K562 (cell line): Measurements from ENCODE around the gene IL17REL. TPM values are rescaled to one million over a fixed set of nuclear protein-coding genes. Genes with fewer than 3 reads are reported as not detected.

Source experiments
- CREB3 ChIP-seq: fragments of 450-650 bp; conservative IDR thresholded peaks from 2 replicates; pipeline ENCODE4 v1.6.1; 2016; ENCODE audit warnings: missing genetic modification characterization, low read depth, mild to moderate bottlenecking, missing compliant biosample characterization, moderate library complexity
- CREB3L1 ChIP-seq: fragments of 450-650 bp; IDR thresholded peaks from 2 replicates; pipeline ENCODE4 v1.6.1; 2014; ENCODE audit warnings: low read depth, mild to moderate bottlenecking, moderate library complexity, borderline replicate concordance
- DIDO1 ChIP-seq: fragments of 450-650 bp; IDR thresholded peaks from 2 replicates; pipeline ENCODE4 v1.6.1; 2016; ENCODE audit warnings: low read depth, missing biosample characterization, missing genetic modification characterization
- DPF2 ChIP-seq: fragments of 450-650 bp; IDR thresholded peaks from 2 replicates; pipeline ENCODE4 v1.6.1; 2016
- ERF ChIP-seq: fragments of 450-650 bp; formaldehyde crosslinking; IDR thresholded peaks from 2 replicates; pipeline ENCODE4 v1.4.0; 2020; ENCODE audit warnings: mild to moderate bottlenecking, mixed read lengths
- EZH2 ChIP-seq: IDR thresholded peaks from 2 replicates; pipeline ENCODE4 v1.6.1; 2012; ENCODE audit warnings: low read depth, mild to moderate bottlenecking, inconsistent platforms, low read length, borderline replicate concordance
- FIP1L1 ChIP-seq: fragments of 200-400 bp; formaldehyde crosslinking; IDR thresholded peaks from 2 replicates; pipeline ENCODE4 v1.6.1; 2018; ENCODE audit warnings: mild to moderate bottlenecking, low read depth, low read length; ENCODE audit not compliant: poor library complexity, severe bottlenecking
- FOXK2 ChIP-seq, 2 experiments: fragments of 450-650 bp; IDR thresholded peaks in 1 of 2; conservative IDR thresholded peaks in 1 of 2; 2 replicates each; pipeline ENCODE4 v1.6.1; 2016; ENCODE audit warnings: low read depth in 2 of 2, mild to moderate bottlenecking in 1 of 2
- HDAC1 ChIP-seq, 2 experiments: fragments of 450-650 bp; IDR thresholded peaks; 2 replicates each; pipeline ENCODE4 v1.6.1; 2016 to 2017; ENCODE audit warnings: inconsistent platforms in 1 of 2, mild to moderate bottlenecking in 1 of 2, moderate library complexity in 1 of 2
- HDAC6 ChIP-seq: IDR thresholded peaks from 2 replicates; pipeline ENCODE4 v1.6.1; 2012; ENCODE audit warnings: low read depth, mild to moderate bottlenecking, control low read depth, inconsistent platforms, low read length, moderate library complexity
- HNRNPLL ChIP-seq: fragments of 200-400 bp; formaldehyde crosslinking; IDR thresholded peaks from 2 replicates; pipeline ENCODE4 v1.6.1; 2017; ENCODE audit warnings: low read length, low read depth, mild to moderate bottlenecking; ENCODE audit not compliant: poor library complexity, severe bottlenecking
- HSF4 ChIP-seq: fragments of 250-450 bp; sonication (Bioruptor Pico); IDR thresholded peaks from 2 replicates; pipeline ENCODE4 v2.1.2; 2022; ENCODE audit warnings: mild to moderate bottlenecking, moderate library complexity, borderline replicate concordance
- KAT8 ChIP-seq: fragments of 450-650 bp; IDR thresholded peaks from 2 replicates; pipeline ENCODE4 v1.6.1; 2016; ENCODE audit warnings: low read depth, mild to moderate bottlenecking
- KLF10 ChIP-seq: fragments of 250-450 bp; sonication (Bioruptor Pico); IDR thresholded peaks from 2 replicates; pipeline ENCODE4 v1.6.1; 2021; ENCODE audit warnings: matching md5 sums
- NONO ChIP-seq, 2 experiments: fragments of 200-400 bp in 1 of 2; fragments of 450-650 bp in 1 of 2; formaldehyde crosslinking in 1 of 2; IDR thresholded peaks; 2 replicates each; pipeline ENCODE4 v1.6.1; 2017; ENCODE audit warnings: low read depth in 2 of 2, mild to moderate bottlenecking in 2 of 2, moderate library complexity in 2 of 2, low read length in 1 of 2
- NR4A1 ChIP-seq, 2 experiments: fragments of 250-450 bp in 1 of 2; fragments of 450-650 bp in 1 of 2; sonication (Bioruptor Pico) in 1 of 2; IDR thresholded peaks; 2 replicates each; pipeline versions ENCODE4 v1.4.0 to v1.6.1; 2016 to 2020; ENCODE audit warnings: mild to moderate bottlenecking in 2 of 2, missing compliant biosample characterization in 1 of 2, missing genetic modification characterization in 1 of 2, moderate library complexity in 1 of 2
- PHF20 ChIP-seq: fragments of 450-650 bp; IDR thresholded peaks from 2 replicates; pipeline ENCODE4 v1.6.1; 2018; ENCODE audit not compliant: partially characterized antibody
- PRMT5 ChIP-seq: sonication (generic); formaldehyde crosslinking; IDR thresholded peaks from 2 replicates; pipeline ENCODE4 v1.5.0; 2020; ENCODE audit warnings: missing genetic modification reagents
- RBM17 ChIP-seq: fragments of 200-400 bp; formaldehyde crosslinking; IDR thresholded peaks from 2 replicates; pipeline ENCODE4 v1.6.1; 2017; ENCODE audit warnings: low read depth, mild to moderate bottlenecking, low read length, borderline replicate concordance
- SOX6 ChIP-seq: fragments of 450-650 bp; IDR thresholded peaks from 2 replicates; pipeline ENCODE4 v1.6.1; 2014; ENCODE audit warnings: mild to moderate bottlenecking
- SRSF1 ChIP-seq: fragments of 200-400 bp; formaldehyde crosslinking; IDR thresholded peaks from 2 replicates; pipeline ENCODE4 v1.6.1; 2017; ENCODE audit warnings: mild to moderate bottlenecking, low read depth, low read length, moderate library complexity
- STAG1 ChIP-seq: sonication (generic); formaldehyde crosslinking; IDR thresholded peaks from 2 replicates; pipeline ENCODE4 v1.5.0; 2020; ENCODE audit warnings: missing genetic modification reagents, borderline replicate concordance
- TAF1 ChIP-seq: IDR thresholded peaks from 2 replicates; pipeline ENCODE4 v1.6.1; 2011; ENCODE audit warnings: mild to moderate bottlenecking, low read length, moderate library complexity; ENCODE audit not compliant: insufficient read depth, control insufficient read depth, severe bottlenecking; ENCODE audit errors: extremely low read depth
- ZNF12 ChIP-seq: sonication (generic); formaldehyde crosslinking; IDR thresholded peaks from 2 replicates; pipeline ENCODE4 v1.4.0; 2020; ENCODE audit warnings: mild to moderate bottlenecking, missing genetic modification reagents
- ZNF217 ChIP-seq: sonication (generic); formaldehyde crosslinking; IDR thresholded peaks from 2 replicates; pipeline ENCODE4 v1.8.0; 2022; ENCODE audit warnings: mild to moderate bottlenecking, missing genetic modification reagents
- ZNF253 ChIP-seq: fragments of 250-450 bp; sonication (Bioruptor Pico); conservative IDR thresholded peaks from 2 replicates; pipeline ENCODE4 v1.6.1; 2021; ENCODE audit warnings: mild to moderate bottlenecking
- ZNF316 ChIP-seq: fragments of 450-650 bp; IDR thresholded peaks from 2 replicates; pipeline ENCODE4 v1.6.1; 2016
- ZNF644 ChIP-seq: fragments of 200-800 bp; sonication (Bioruptor generic); IDR thresholded peaks from 2 replicates; pipeline ENCODE4 v1.6.1; 2016; ENCODE audit warnings: low read depth, missing genetic modification characterization, missing compliant biosample characterization
- polyA plus RNA-seq, 8 experiments: library from polyadenylated mRNA; depleted of rRNA in 4 of 8; stranded (reverse) in 5 of 8; unstranded in 3 of 8; fragments of >200 nt; fragmentation: Nextera tagmentation in 2 of 8; fragmentation: Illumina TruSeq in 1 of 8; extraction: Ambion mirVana in 2 of 8; extraction: Trizol in 1 of 8; gene quantifications; 2 replicates each; pipeline versions ENCODE4 v1.2.1 to v1.2.3, GENCODE V29; 2011 to 2014; ENCODE audit warnings: inconsistent platforms in 1 of 8, missing spikeins in 1 of 8
- total RNA-seq, 7 experiments: library from RNA; depleted of rRNA in 6 of 7; stranded (reverse); fragments of >200 nt in 6 of 7; fragmentation: Illumina TruSeq in 2 of 7; extraction: Trizol in 2 of 7; gene quantifications; 2 replicates each; pipeline versions ENCODE4 v1.2.1 to v1.2.3, GENCODE V29; 2011 to 2021; ENCODE audit warnings: low replicate concordance in 1 of 7

The IL17REL gene
- total and polyA plus RNA-seq, 9 of the 15 experiments (the other 6 are each of a cell fraction or from before 2014, with no cell fraction given): 0.05 to 0.42 (median 0.11) TPM; not detected in 4

DNA sequence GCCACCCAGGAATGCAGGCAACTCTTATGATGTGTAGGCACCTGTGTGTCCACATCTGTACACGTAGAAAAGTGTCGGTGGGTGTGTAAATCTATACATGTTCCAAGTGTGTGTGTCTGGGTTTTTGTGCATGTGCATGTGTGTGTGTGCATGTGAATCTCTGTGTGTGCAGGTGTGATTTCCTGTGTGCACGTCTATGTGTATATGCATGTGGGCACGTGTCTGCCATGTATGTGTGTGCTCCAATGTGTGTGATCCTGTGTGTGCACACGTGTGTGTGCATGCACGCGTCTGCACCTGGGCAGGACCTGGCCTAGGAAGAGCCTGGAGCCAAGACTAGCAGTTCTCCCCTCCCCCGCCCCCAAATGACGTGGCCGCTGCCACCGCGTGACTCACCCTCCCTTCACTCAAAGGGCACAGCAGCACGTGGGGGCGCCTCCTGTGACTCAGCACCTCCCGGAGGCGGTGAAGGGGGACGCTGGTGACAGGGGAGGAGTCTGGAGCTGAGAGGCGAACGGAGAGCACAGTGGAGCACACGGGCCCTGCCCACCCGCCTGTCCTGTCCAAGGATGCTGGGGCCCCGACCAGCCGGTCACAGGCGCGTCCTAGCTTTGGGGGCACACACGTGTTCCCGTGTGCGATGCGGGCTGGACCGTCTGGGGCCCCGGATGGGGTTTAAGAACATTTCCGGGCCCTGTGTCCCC is 41.9 kb downstream of the IL17REL start (continued):
- TF ChIP-seq FOXK2 (conservative IDR thresholded peaks at IDR 0.05 in 1 of 2, IDR thresholded peaks at IDR 0.05 in 1 of 2; ENCODE audit: low read depth in 2 of 2): peak; percentile 74 to 75; a peak in 3 of 4 replicates
- peak; percentile 45 for TF ChIP-seq FIP1L1
- TF ChIP-seq ZNF12 (CRISPR knock-in tag): no peak
- peak in 1 of 2 experiments; percentile 86; a peak in 2 of 4 replicates for TF ChIP-seq HDAC1 (IDR thresholded peaks at IDR 0.05)
- no peak for TF ChIP-seq DIDO1 (tag)
- TF ChIP-seq ZNF316: peak; percentile 92
- no peak for TF ChIP-seq STAG1 (CRISPR knock-in tag)
- TF ChIP-seq HSF4 (CRISPR knock-in tag): no peak
- TF ChIP-seq SOX6: peak; percentile 75
- no peak for TF ChIP-seq NR4A1 (CRISPR knock-in tag; IDR thresholded peaks at IDR 0.05)
- TF ChIP-seq NR4A1 (tag; IDR thresholded peaks at IDR 0.05): no peak
- no peak for TF ChIP-seq SRSF1
- TF ChIP-seq DPF2: peak; percentile 85
- TF ChIP-seq EZH2: no peak
- TF ChIP-seq HDAC6: no peak
- no peak for TF ChIP-seq KLF10 (CRISPR knock-in tag)
- no peak for TF ChIP-seq PHF20
- TF ChIP-seq ERF (CRISPR knock-in tag): no peak
- TF ChIP-seq CREB3 (tag): no peak
- TF ChIP-seq ZNF217 (CRISPR knock-in tag): no peak
- TF ChIP-seq CREB3L1: peak; percentile 91
- no peak for TF ChIP-seq PRMT5 (CRISPR knock-in tag)
- TF ChIP-seq KAT8: no peak
- peak; percentile 40 for TF ChIP-seq TAF1
- TF ChIP-seq HNRNPLL: no peak
- TF ChIP-seq RBM17: no peak
- TF ChIP-seq ZNF644: no peak
- no peak for TF ChIP-seq ZNF253
- 0 out of 4 replicates have a peak, but pooled peaks of 1 of the 2 experiments have one; percentile 8 for TF ChIP-seq NONO (IDR thresholded peaks at IDR 0.05; ENCODE audit: low read depth in 2 of 2, low read length in 1 of 2)
